OCI-LY1 (cell line): ENCODE results near the gene TPM1.

Source experiments
- H2AFZ ChIP-seq: fragments of 200-600 bp; sonication (generic), shearing (Covaris generic); 2 replicates; pipeline ENCODE4 v1.6.0; 2014; ENCODE audit warnings: antibody characterized with exemption, mild to moderate bottlenecking, low read length
- H3F3A ChIP-seq: fragments of 200-600 bp; sonication (generic), shearing (Covaris generic); 2 replicates; pipeline ENCODE4 v1.6.0; 2014; ENCODE audit warnings: mild to moderate bottlenecking, antibody characterized with exemption, low read length, moderate library complexity; ENCODE audit not compliant: insufficient read depth
- H3K27ac ChIP-seq: fragments of 200-600 bp; sonication (generic); 2 replicates; pipeline ENCODE4 v1.5.1; 2014; ENCODE audit warnings: low read length, mixed run types, mild to moderate bottlenecking, low read depth; ENCODE audit not compliant: poor library complexity, severe bottlenecking
- H3K27me3 ChIP-seq: fragments of 200-600 bp; sonication (generic); 2 replicates; pipeline ENCODE4 v1.6.0; 2014; ENCODE audit warnings: antibody characterized with exemption, mild to moderate bottlenecking, low read length, moderate library complexity; ENCODE audit not compliant: insufficient read depth
- H3K36me3 ChIP-seq: fragments of 200-600 bp; sonication (generic); 2 replicates; pipeline ENCODE4 v1.6.1; 2014; ENCODE audit warnings: mild to moderate bottlenecking, antibody characterized with exemption, low read length, moderate library complexity, mixed read lengths; ENCODE audit not compliant: insufficient read depth
- H3K4me1 ChIP-seq: fragments of 200-600 bp; sonication (generic); 2 replicates; pipeline ENCODE4 v1.5.1; 2014; ENCODE audit warnings: mild to moderate bottlenecking, low read length, moderate library complexity; ENCODE audit not compliant: insufficient read depth, severe bottlenecking
- H3K4me2 ChIP-seq: fragments of 200-600 bp; sonication (generic), shearing (Covaris generic); 2 replicates; pipeline ENCODE4 v1.6.1; 2014; ENCODE audit warnings: low read length
- H3K4me3 ChIP-seq: fragments of 200-600 bp; sonication (generic); 2 replicates; pipeline ENCODE4 v1.5.1; 2014; ENCODE audit warnings: low read length, low read depth, mild to moderate bottlenecking, mixed read lengths; ENCODE audit not compliant: poor library complexity, severe bottlenecking
- H3K79me2 ChIP-seq: fragments of 200-600 bp; shearing (Covaris generic); 2 replicates; pipeline ENCODE4 v1.6.1; 2016; ENCODE audit warnings: mixed run types, low read length, mixed read lengths; ENCODE audit not compliant: insufficient read depth
- H3K9ac ChIP-seq: fragments of 200-600 bp; sonication (generic), shearing (Covaris generic); 2 replicates; pipeline ENCODE4 v1.6.1; 2014; ENCODE audit warnings: mild to moderate bottlenecking, low read length, mixed read lengths
- H3K9me2 ChIP-seq: fragments of 200-600 bp; sonication (generic), shearing (Covaris generic); 2 replicates; pipeline ENCODE4 v1.6.1; 2014; ENCODE audit warnings: low read depth, mild to moderate bottlenecking, low read length, mixed read lengths
- H3K9me3 ChIP-seq: fragments of 200-600 bp; shearing (Covaris generic); 2 replicates; pipeline ENCODE4 v1.6.1; 2014; ENCODE audit warnings: low read length, mixed read lengths
- H4K20me1 ChIP-seq: fragments of 200-600 bp; sonication (generic), shearing (Covaris generic); 2 replicates; pipeline ENCODE4 v1.6.0; 2016; ENCODE audit warnings: mild to moderate bottlenecking, low read length; ENCODE audit not compliant: insufficient read depth
- EZH2 ChIP-seq: fragments of 200-600 bp; sonication (generic), shearing (Covaris generic); IDR thresholded peaks from 2 replicates; pipeline ENCODE4 v1.8.0; 2017; ENCODE audit warnings: borderline replicate concordance, mixed run types, mild to moderate bottlenecking, antibody characterized with exemption, low read length, moderate library complexity, mixed read lengths
- TF ChIP-seq, protein P1 (sequence below): fragments of 200-600 bp; sonication (generic), shearing (Covaris generic); IDR thresholded peaks from 2 replicates; pipeline ENCODE4 v1.5.1; 2017; ENCODE audit warnings: mild to moderate bottlenecking, antibody characterized with exemption, low read length, moderate library complexity, mixed read lengths

The TPM1 gene

GRCh38 chr15:63079947-63080626 lies 37.5 kb downstream of the TPM1 start:
- Histone ChIP-seq H3K79me2 (no peaks in the 10 kb centered on the region), H4K20me1 (no peaks in the 10 kb centered on the region), H3K4me2 (no peak overlapping the region), H3K4me3 (no peak overlapping the region), H3F3A (no peaks in the 10 kb centered on the region), H3K9me2 (no peaks in the 10 kb centered on the region), H2AFZ (no peak overlapping the region), H3K27ac (no peak overlapping the region), H3K9ac (no peak overlapping the region), H3K27me3 (no peaks in the 10 kb centered on the region; the same call in 1 of the 2 replicates), H3K4me1 (peaks cover 3% of the 10 kb centered on the region), H3K9me3 (no peaks in the 10 kb centered on the region), H3K36me3 (no peaks in the 10 kb centered on the region)
- TF ChIP-seq EZH2, result no peak
- TF ChIP-seq, protein P1, sequence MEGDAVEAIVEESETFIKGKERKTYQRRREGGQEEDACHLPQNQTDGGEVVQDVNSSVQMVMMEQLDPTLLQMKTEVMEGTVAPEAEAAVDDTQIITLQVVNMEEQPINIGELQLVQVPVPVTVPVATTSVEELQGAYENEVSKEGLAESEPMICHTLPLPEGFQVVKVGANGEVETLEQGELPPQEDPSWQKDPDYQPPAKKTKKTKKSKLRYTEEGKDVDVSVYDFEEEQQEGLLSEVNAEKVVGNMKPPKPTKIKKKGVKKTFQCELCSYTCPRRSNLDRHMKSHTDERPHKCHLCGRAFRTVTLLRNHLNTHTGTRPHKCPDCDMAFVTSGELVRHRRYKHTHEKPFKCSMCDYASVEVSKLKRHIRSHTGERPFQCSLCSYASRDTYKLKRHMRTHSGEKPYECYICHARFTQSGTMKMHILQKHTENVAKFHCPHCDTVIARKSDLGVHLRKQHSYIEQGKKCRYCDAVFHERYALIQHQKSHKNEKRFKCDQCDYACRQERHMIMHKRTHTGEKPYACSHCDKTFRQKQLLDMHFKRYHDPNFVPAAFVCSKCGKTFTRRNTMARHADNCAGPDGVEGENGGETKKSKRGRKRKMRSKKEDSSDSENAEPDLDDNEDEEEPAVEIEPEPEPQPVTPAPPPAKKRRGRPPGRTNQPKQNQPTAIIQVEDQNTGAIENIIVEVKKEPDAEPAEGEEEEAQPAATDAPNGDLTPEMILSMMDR, result no peak

DNA sequence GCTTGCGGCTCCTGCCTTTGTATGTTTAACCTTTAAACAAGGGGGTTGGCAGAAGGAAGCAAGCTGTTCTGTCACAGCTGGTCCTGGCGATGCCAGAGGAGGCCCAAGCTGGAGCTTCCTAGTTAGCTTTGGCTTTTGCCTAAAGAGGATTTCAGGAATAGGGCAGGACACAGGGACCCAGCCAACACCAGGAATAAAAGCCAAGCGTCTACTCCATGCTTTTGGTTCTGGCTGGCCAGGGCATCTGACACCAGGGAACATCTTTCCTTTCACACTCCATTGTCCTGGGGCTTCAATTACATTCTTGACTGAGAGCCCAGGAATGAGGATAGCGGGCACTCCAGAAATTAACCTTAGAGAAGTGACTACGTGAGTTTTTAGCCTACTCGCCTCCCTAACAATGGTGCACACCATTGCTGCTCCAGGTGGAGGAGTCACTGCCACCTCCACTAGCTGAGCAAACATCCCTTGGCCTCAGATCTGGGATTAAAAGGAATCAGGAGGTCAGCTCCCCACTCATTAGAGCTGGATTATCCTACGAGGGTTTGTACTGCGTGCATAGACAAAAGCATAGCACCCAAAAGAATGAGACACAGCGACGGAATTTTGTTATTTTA lies 38.2 kb downstream of the TPM1 start:
- Histone ChIP-seq H3K27me3 (no peaks in the 10 kb centered on the region; the same call in 1 of the 2 replicates), H3K9me2 (no peaks in the 10 kb centered on the region), H3K4me2 (no peak overlapping the region), H3K27ac (no peak overlapping the region), H3K9me3 (no peaks in the 10 kb centered on the region), H3K4me3 (no peak overlapping the region), H2AFZ (no peak overlapping the region), H3K36me3 (no peaks in the 10 kb centered on the region), H3K9ac (no peak overlapping the region), H3F3A (no peaks in the 10 kb centered on the region), H4K20me1 (no peaks in the 10 kb centered on the region), H3K79me2 (no peaks in the 10 kb centered on the region), H3K4me1 (no peaks in the 10 kb centered on the region)
- TF ChIP-seq, protein P1, result no peak
- TF ChIP-seq EZH2, result no peak

- Histone ChIP-seq H3K79me2 (no peaks in the 10 kb centered on the region), H4K20me1 (no peaks in the 10 kb centered on the region), H3K27me3 (no peaks in the 10 kb centered on the region), H3F3A (no peaks in the 10 kb centered on the region), H3K36me3 (no peaks in the 10 kb centered on the region), H3K4me2 (no peak overlapping the region), H3K4me1 (no peaks in the 10 kb centered on the region), H3K9me3 (no peaks in the 10 kb centered on the region), H3K4me3 (no peak overlapping the region), H3K9ac (no peak overlapping the region), H2AFZ (no peak overlapping the region), H3K9me2 (no peaks in the 10 kb centered on the region), H3K27ac (no peak overlapping the region)
- TF ChIP-seq, protein P1, result no peak
- no peak for TF ChIP-seq EZH2
Measured at GRCh38 chr15:63082366-63082765, 39.8 kb downstream of the TPM1 start.
